B cell (primary cell): Measurements from ENCODE around the gene LECT2. TPM values are rescaled to one million over a fixed set of nuclear protein-coding genes. Genes with fewer than 3 reads are reported as not detected.

Experiments
- ATAC-seq: fragments of 200-7000 bp; cut with Tn5 transposase; one replicate; pipeline ENCODE4 v1.10.0; 2021; ENCODE audit warnings: low read depth, mild to moderate bottlenecking, moderate number of reproducible peaks, moderate library complexity
- CTCF ChIA-PET: fragments of 350-600 bp; sonication (Branson Sonifier 250); formaldehyde crosslinking; loops from one replicate; lab custom pipeline; 2021; ENCODE audit warnings: antibody characterized with exemption, inconsistent platforms; lab: Charles Lee
- POLR2A ChIA-PET: fragments of 350-600 bp; sonication (Branson Sonifier 250); formaldehyde crosslinking; loops from one replicate; lab custom pipeline; 2021; ENCODE audit warnings: antibody characterized with exemption; lab: Charles Lee
- DNase-seq: peaks from one replicate; pipeline ENCODE4 v3.0.0; 2013
- H2AFZ ChIP-seq: 2 replicates; pipeline ENCODE4 v1.6.1; 2012; ENCODE audit warnings: mild to moderate bottlenecking, low read depth, low read length; ENCODE audit not compliant: insufficient read depth, poor library complexity, severe bottlenecking
- H3K27ac ChIP-seq, 2 donors: 1 replicate in 1 of 2; 2 replicates in 1 of 2; pipeline ENCODE4 v1.5.1; 2012 to 2013; ENCODE audit warnings: low read length in 2 of 2, mild to moderate bottlenecking in 2 of 2, moderate library complexity in 1 of 2
- H3K27me3 ChIP-seq, 4 experiments: fragments of 200-600 bp in 1 of 4; sonication (generic) in 1 of 4; replicated peaks in 1 of 4; 1 replicate in 2 of 4; 2 replicates in 2 of 4; pipeline versions ENCODE4 v1.6.1 to v1.7.0; 2013 to 2016; ENCODE audit warnings: low read length in 3 of 4, mild to moderate bottlenecking in 2 of 4, mixed read lengths in 1 of 4, moderate library complexity in 1 of 4; ENCODE audit not compliant: insufficient read depth in 4 of 4, control insufficient read depth in 3 of 4; ENCODE audit errors: control extremely low read depth in 1 of 4
- H3K36me3 ChIP-seq, 2 experiments: replicated peaks in 1 of 2; 1 replicate in 1 of 2; 2 replicates in 1 of 2; pipeline versions ENCODE4 v1.6.1 to v1.7.1; 2013; ENCODE audit warnings: low read length in 1 of 2; ENCODE audit not compliant: insufficient read depth in 2 of 2, control insufficient read depth in 1 of 2; ENCODE audit errors: control extremely low read depth in 1 of 2, extremely low read depth in 1 of 2
- H3K4me1 ChIP-seq, 2 donors: fragments of 200-600 bp in 1 of 2; sonication (generic) in 1 of 2; 1 replicate in 1 of 2; 2 replicates in 1 of 2; pipeline versions ENCODE4 v1.5.1 to v1.6.1; 2013 to 2017; ENCODE audit warnings: low read length in 2 of 2; ENCODE audit not compliant: control insufficient read depth in 2 of 2, insufficient read depth in 2 of 2
- H3K4me2 ChIP-seq: replicated peaks from 2 replicates; pipeline ENCODE3; 2012; ENCODE audit warnings: mild to moderate bottlenecking, low read depth, low read length; ENCODE audit not compliant: poor library complexity, severe bottlenecking
- H3K4me3 ChIP-seq, 5 experiments: fragments of 200-600 bp in 1 of 5; sonication (generic) in 1 of 5; 1 replicate in 3 of 5; 2 replicates in 2 of 5; pipeline versions ENCODE4 v1.5.1 to v1.7.0; 2011 to 2016; ENCODE audit warnings: low read length in 4 of 5, mild to moderate bottlenecking in 4 of 5, low read depth in 2 of 5, control low read depth in 1 of 5, moderate library complexity in 1 of 5; ENCODE audit not compliant: insufficient read depth in 1 of 5; ENCODE audit errors: control extremely low read depth in 1 of 5, extremely low read depth in 1 of 5
- H3K79me2 ChIP-seq: fragments of 200-600 bp; sonication (generic); one replicate; pipeline ENCODE4 v1.6.0; 2016; ENCODE audit warnings: low read length; ENCODE audit not compliant: control insufficient read depth, insufficient read depth
- H3K9ac ChIP-seq: fragments of 200-600 bp; sonication (generic); 2 replicates; pipeline ENCODE4 v1.6.1; 2017; ENCODE audit warnings: mild to moderate bottlenecking, low read length, moderate library complexity
- H3K9me3 ChIP-seq, 3 donors: one replicate each; pipeline versions ENCODE4 v1.6.1 to v1.7.1; 2013; ENCODE audit warnings: low read length in 2 of 3; ENCODE audit not compliant: control insufficient read depth in 2 of 3, insufficient read depth in 1 of 3; ENCODE audit errors: control extremely low read depth in 1 of 3
- H4K20me1 ChIP-seq: 2 replicates; pipeline ENCODE4 v1.6.0; 2012; ENCODE audit warnings: mild to moderate bottlenecking, low read length; ENCODE audit not compliant: insufficient read depth, control insufficient read depth, poor library complexity, severe bottlenecking
- H3K27ac Mint-ChIP-seq: one replicate; pipeline ENCODE4 v1.8.0; 2021; ENCODE audit warnings: mixed read lengths
- H3K27me3 Mint-ChIP-seq: one replicate; pipeline ENCODE4 v1.8.0; 2021; ENCODE audit warnings: mixed read lengths
- H3K4me1 Mint-ChIP-seq: one replicate; pipeline ENCODE4 v1.8.0; 2021; ENCODE audit warnings: mixed read lengths
- H3K4me3 Mint-ChIP-seq: one replicate; pipeline ENCODE4 v1.8.0; 2021; ENCODE audit warnings: mixed read lengths
- H3K9me3 Mint-ChIP-seq: one replicate; pipeline ENCODE4 v1.8.0; 2022; ENCODE audit warnings: mixed read lengths; ENCODE audit not compliant: insufficient read depth
- CTCF ChIP-seq: fragments of 200-600 bp; IDR thresholded peaks from one replicate; pipeline ENCODE4 v1.8.0; 2022; ENCODE audit warnings: antibody characterized with exemption, mild to moderate bottlenecking
- EZH2 ChIP-seq: IDR thresholded peaks from 2 replicates; pipeline ENCODE4 v1.6.1; 2012; ENCODE audit warnings: borderline replicate concordance, low read depth, mild to moderate bottlenecking, moderate library complexity, low read length; ENCODE audit not compliant: insufficient read depth, poor library complexity, severe bottlenecking
- WGBS: methylation state at CpG from one replicate; pipeline ENCODE4 v1.1.5; 2013; ENCODE audit warnings: missing lambda C conversion rate; ENCODE audit not compliant: insufficient coverage; 5-methylcytosine and 5-hydroxymethylcytosine counted together
- intact Hi-C: fragments of 100-400 bp; cut with micrococcal nuclease; formaldehyde crosslinking; loops from one replicate; pipeline ENCODE4 v1.10.0; 2022
- polyA plus RNA-seq: library from polyadenylated mRNA; depleted of rRNA; stranded (reverse); fragments of >200 nt; gene quantifications from 2 replicates; pipeline ENCODE4 v1.2.3, GENCODE V29; 2012
- total RNA-seq, 2 donors: library from RNA; stranded (reverse); fragments of 120-200 nt in 1 of 2; gene quantifications; 1 replicate in 1 of 2; 2 replicates in 1 of 2; pipeline versions ENCODE4 v1.2.3 to v1.2.4, GENCODE V29; 2013 to 2022

Gene LECT2
- total and polyA plus RNA-seq, 2 donors (not counting 1 experiment from before 2014, with no cell fraction given), result not detected

DNA sequence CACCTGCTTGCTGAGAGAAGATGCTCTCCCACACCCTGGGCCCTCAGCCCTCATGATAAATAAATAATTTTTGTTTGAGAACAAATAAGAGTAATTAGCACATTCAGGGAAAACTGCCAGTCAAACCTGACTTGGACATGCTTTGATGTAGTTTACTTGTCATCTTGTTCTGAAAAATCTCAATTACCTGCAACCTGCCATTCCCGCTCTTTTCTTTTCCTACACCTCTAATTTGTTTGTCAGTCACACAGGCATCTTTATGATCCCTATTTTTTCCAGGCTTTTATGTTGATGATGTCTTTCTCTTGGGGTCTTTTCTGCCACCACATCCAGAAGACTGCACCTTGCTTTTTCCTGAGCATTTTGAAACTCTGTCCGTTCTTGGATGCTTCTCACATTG lies 45.4 kb upstream of the LECT2 start:
- Histone ChIP-seq H3K4me1 (no peaks in the 10 kb centered on the region), H3K79me2 (no peaks in the 10 kb centered on the region), H3K27ac (no peak overlapping the region), H3K9ac (no peak overlapping the region), H3K36me3 (no peaks in the 10 kb centered on the region), H3K27me3 (peaks cover 0 to 17% (median 0%) of the 10 kb centered on the region in 4 experiments), H3K4me3 (no peak overlapping the region), H3K4me2 (no peak overlapping the region), H4K20me1 (no peaks in the 10 kb centered on the region), H3K9me3 (no peaks in the 10 kb centered on the region), H2AFZ (no peak overlapping the region)
- no peak for ATAC-seq
- CTCF ChIA-PET, result no interaction called here
- WGBS, result 100% methylated on average over 1 of the region's 2 CpGs
- POLR2A ChIA-PET, result no interaction called here
- no peak overlapping the region for H3K27ac Mint-ChIP-seq
- H3K27me3 Mint-ChIP-seq, result peaks cover 33% of the 10 kb centered on the region
- TF ChIP-seq CTCF (no peak), EZH2 (no peak)
- H3K4me1 Mint-ChIP-seq, result no peaks in the 10 kb centered on the region
- DNase-seq, result no peak
- no peaks in the 10 kb centered on the region for H3K9me3 Mint-ChIP-seq
- intact Hi-C loops, result no loop called here
- H3K4me3 Mint-ChIP-seq, result no peak overlapping the region

GRCh38 chr5:135999406-136000139 lies 44.8 kb upstream of the LECT2 start:
- H3K36me3 ChIP-seq, result no peaks in the 10 kb centered on the region
- no peak overlapping the region for H3K9ac ChIP-seq
- H2AFZ ChIP-seq, result no peak overlapping the region
- ChIA-PET CTCF (no interaction called here), POLR2A (no interaction called here)
- DNase-seq, result no peak
- no peaks in the 10 kb centered on the region for H3K9me3 ChIP-seq
- Mint-ChIP-seq H3K4me3 (no peak overlapping the region), H3K9me3 (peaks cover 3% of the 10 kb centered on the region), H3K4me1 (no peaks in the 10 kb centered on the region), H3K27me3 (peaks cover 37% of the 10 kb centered on the region), H3K27ac (no peak overlapping the region)
- TF ChIP-seq CTCF (no peak), EZH2 (no peak)
- no peaks in the 10 kb centered on the region for H3K79me2 ChIP-seq
- no peak overlapping the region for H3K27ac ChIP-seq
- H3K4me2 ChIP-seq, result no peak overlapping the region
- intact Hi-C loops, result no loop called here
- H4K20me1 ChIP-seq, result no peaks in the 10 kb centered on the region
- no peak overlapping the region for H3K4me3 ChIP-seq
- WGBS, result 76% methylated on average over 3 of the region's 8 CpGs
- H3K4me1 ChIP-seq, result no peaks in the 10 kb centered on the region
- ATAC-seq, result no peak
- H3K27me3 ChIP-seq, result peaks cover 0 to 18% (median 0%) of the 10 kb centered on the region in 4 experiments
